Duodenal mucosa (tissue), 2 donors: ENCODE data around the gene FAM117A.

ENCODE experiments used
- H3K27ac ChIP-seq: one replicate; pipeline ENCODE4 v1.7.0; 2013; ENCODE audit warnings: low read depth, low read length
- H3K27me3 ChIP-seq, 2 donors: one replicate each; pipeline ENCODE4 v1.7.0; 2013; ENCODE audit warnings: low read length in 2 of 2, control low read depth in 1 of 2; ENCODE audit not compliant: insufficient read depth in 2 of 2, control insufficient read depth in 1 of 2
- H3K36me3 ChIP-seq, 2 donors: one replicate each; pipeline ENCODE4 v1.7.0; 2013; ENCODE audit warnings: low read length in 2 of 2, control low read depth in 1 of 2; ENCODE audit not compliant: insufficient read depth in 2 of 2, control insufficient read depth in 1 of 2
- H3K4me1 ChIP-seq, 2 donors: one replicate each; pipeline ENCODE4 v1.7.0; 2013; ENCODE audit warnings: low read length in 2 of 2, control low read depth in 1 of 2; ENCODE audit not compliant: insufficient read depth in 2 of 2, control insufficient read depth in 1 of 2
- H3K4me3 ChIP-seq, 2 donors: one replicate each; pipeline ENCODE4 v1.7.0; 2013; ENCODE audit warnings: low read length in 2 of 2, low read depth in 1 of 2
- H3K9ac ChIP-seq, 2 donors: one replicate each; pipeline ENCODE4 v1.7.0; 2013; ENCODE audit warnings: low read length in 2 of 2, low read depth in 1 of 2
- H3K9me3 ChIP-seq, 2 donors: one replicate each; pipeline ENCODE4 v1.7.0; 2013; ENCODE audit warnings: low read length in 2 of 2, control low read depth in 1 of 2; ENCODE audit not compliant: control insufficient read depth in 1 of 2

FAM117A gene

DNA sequence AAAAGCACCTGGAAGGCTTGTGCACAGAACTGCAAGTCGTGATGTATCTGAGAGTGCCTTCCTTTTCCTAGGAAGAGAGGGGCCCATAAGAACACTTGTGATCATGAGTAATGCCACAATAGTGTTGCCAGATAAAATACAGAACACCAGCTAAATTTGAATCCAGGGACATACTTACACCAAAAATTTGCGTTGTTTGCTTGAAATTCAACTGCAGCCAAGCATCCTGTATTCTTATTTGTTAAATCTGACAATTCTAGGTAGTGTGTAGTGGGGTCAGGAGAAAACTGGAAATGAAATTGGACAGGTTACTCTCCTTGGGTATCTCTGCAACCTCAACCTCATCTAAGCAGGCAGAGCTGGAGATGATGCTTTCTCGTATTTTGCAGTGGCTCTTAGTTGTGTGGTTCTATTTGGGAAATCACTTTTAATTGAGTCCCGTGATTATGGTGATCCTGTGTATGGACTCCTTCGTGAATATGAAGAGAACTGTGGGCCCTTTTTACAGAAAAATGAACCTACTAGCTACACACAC, 68.2 kb downstream of the FAM117A start:
- Histone ChIP-seq H3K4me1 (peaks cover 0 to 5% of the 10 kb centered on the region in 2 donors), H3K4me3 (no peak overlapping the region), H3K36me3 (peaks cover 8 to 14% of the 10 kb centered on the region in 2 donors), H3K9me3 (no peaks in the 10 kb centered on the region), H3K9ac (no peak overlapping the region), H3K27ac (no peak overlapping the region), H3K27me3 (peaks cover 0 to 2% of the 10 kb centered on the region in 2 donors)

DNA sequence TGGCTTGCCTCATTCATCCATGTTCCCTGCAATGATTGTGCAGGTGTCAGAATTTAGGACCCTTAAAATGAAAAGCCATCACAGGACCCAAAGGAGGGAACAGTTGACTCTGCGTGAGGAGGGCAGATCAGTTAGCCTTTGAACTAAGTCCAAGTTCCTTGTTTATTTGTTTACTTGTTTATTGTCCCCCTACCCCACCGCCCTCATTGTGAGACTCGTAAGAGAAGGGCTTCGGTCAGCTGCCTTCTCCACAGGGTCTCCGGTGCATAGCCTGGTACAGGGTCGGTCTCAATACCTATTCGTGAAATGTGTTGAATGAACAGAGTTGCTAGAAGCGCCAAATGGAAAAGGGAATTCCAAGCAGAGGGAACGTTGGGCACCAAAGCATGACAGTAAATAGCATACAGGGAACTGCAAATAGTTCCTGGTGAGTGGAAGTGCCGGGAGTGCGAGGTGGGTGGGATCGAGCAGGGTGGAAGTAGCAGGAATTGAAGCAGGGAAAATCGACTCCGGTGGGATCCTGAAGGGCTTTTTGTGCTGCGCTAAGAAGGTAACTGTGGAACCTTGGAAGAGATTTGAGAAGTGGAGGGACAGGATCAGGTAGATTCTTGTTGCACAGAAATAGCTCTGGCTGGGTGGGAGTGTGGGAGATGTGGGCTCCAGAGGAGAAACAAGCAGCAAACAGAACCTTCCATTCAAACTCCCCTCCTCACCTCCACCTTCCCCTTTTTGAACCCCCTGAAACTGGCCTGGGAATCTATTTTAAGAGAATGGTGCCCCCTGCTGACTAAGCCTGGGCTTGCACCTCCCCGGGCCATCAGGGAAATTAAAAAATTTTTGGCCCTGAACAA, 68.9 kb downstream of the FAM117A start:
- H3K4me1 ChIP-seq = peaks cover 0 to 5% of the 10 kb centered on the region in 2 donors
- H3K27me3 ChIP-seq = peaks cover 0 to 2% of the 10 kb centered on the region in 2 donors
- no peak overlapping the region for H3K27ac ChIP-seq
- no peaks in the 10 kb centered on the region for H3K9me3 ChIP-seq
- H3K4me3 ChIP-seq = no peak overlapping the region
- H3K36me3 ChIP-seq = peaks cover under 1 to 7% of the 10 kb centered on the region in 2 donors
- no peak overlapping the region for H3K9ac ChIP-seq

DNA sequence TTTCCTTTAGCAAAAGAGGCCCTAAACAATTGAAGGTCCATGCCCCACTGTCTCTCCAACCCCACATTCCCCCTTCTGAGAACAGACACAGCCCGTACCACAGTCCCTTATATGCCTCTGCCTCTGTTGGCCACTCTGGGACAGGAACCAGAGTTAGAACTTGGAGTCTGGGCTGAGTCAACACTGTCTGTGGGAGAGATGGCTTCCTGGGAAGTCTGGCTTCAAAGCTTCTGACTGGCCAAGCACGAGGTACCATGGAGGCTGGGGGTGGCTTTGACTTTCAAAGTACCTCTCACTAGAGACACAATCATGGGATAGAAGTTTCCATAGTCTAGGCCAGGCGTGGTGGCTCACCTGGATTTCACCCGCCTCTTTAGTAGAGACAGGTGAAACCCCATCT, 71.2 kb downstream of the FAM117A start:
- H3K27me3 ChIP-seq = peaks cover 0 to 2% of the 10 kb centered on the region in 2 donors
- H3K9ac ChIP-seq = no peak overlapping the region
- H3K36me3 ChIP-seq = no peaks in the 10 kb centered on the region
- no peaks in the 10 kb centered on the region for H3K9me3 ChIP-seq
- no peak overlapping the region for H3K4me3 ChIP-seq
- no peak overlapping the region for H3K27ac ChIP-seq
- H3K4me1 ChIP-seq = peaks cover 0 to 8% of the 10 kb centered on the region in 2 donors

DNA sequence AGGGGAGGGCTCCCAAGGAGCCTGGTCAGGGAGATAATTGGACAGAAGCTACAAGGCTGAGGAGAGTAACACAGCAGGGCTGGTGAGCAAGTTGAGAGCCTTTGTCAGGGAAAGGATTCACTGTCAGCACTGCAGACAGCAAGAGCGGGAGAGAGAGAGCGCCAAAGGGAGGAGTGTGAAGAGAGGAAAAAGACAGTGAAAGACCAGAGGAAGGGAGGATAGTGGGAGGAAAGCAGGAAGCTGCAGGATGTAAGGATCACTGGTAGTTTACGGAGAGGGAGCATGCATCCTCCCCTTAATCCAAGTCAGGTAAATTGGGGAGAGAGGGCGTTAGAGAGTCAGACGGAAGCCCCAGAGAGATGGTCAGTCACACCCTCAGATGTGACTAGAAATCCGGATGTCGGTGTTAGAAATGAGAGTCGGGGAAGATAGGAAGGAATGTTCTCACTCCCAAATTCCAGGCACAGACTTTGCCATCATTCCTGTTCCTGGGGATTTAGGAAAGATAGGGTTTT, 72.2 kb downstream of the FAM117A start:
- Histone ChIP-seq H3K36me3 (no peaks in the 10 kb centered on the region), H3K9me3 (no peaks in the 10 kb centered on the region), H3K4me3 (no peak overlapping the region), H3K9ac (no peak overlapping the region), H3K27ac (peak overlapping the region; percentile 26), H3K27me3 (peaks cover 0 to 2% of the 10 kb centered on the region in 2 donors), H3K4me1 (peaks cover 0 to 8% of the 10 kb centered on the region in 2 donors)

DNA sequence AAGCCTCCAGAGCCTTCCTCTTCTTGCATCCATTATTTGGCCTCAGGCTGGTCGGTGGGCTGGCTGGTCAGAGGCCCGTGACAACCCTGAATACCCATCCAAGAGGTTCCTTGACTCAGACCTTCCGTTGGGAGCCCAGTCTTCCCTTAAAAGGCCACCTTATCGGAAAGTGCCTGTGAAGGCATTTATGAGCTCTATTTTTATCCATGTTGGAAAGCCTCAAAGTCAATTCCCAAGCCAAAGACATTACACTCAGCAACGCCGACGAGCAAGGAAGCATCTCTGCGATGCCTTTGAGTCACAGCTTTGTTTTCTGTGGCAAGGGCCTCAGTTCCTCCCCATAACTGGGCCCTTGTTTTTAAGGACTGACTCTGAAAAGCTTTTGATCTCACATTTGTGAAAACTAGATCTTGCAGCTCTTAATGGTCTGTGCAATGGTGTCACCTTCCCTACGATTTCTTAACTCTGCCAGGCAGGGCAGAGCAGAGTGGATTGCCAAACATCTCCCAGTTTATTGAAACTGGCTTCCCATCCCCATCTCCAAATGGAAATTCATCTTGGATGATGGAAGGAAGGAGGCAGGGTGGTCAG, 72.8 kb downstream of the FAM117A start:
- no peak overlapping the region for H3K9ac ChIP-seq
- peaks cover 0 to 8% of the 10 kb centered on the region in 2 donors for H3K4me1 ChIP-seq
- H3K36me3 ChIP-seq = no peaks in the 10 kb centered on the region
- H3K4me3 ChIP-seq = no peak overlapping the region
- no peaks in the 10 kb centered on the region for H3K9me3 ChIP-seq
- H3K27me3 ChIP-seq = peaks cover 0 to 2% of the 10 kb centered on the region in 2 donors
- H3K27ac ChIP-seq = peak overlapping the region; percentile 26

DNA sequence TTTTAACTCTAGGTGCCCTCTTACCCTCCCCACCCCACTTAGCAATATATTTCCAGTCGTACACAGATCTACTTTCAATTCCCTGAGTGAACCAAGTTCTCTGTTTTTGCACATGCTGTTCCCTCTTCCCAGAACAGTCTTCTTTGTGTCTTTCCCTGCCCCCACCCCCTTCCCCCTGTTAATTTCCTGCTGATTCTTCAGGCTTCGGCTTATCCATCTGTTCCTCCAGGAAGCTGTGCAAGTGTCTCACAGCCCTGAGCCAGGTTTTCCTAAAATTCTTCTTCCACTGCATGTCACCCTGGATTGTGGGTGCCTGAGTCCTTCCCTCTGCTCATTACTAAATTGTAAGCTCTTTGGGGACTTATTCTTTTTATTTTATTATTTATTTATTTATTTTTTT, 73.7 kb downstream of the FAM117A start:
- no peaks in the 10 kb centered on the region for H3K9me3 ChIP-seq
- no peaks in the 10 kb centered on the region for H3K36me3 ChIP-seq
- H3K4me1 ChIP-seq = peaks cover 0 to 8% of the 10 kb centered on the region in 2 donors
- H3K27me3 ChIP-seq = peaks cover 0 to 2% of the 10 kb centered on the region in 2 donors
- no peak overlapping the region for H3K4me3 ChIP-seq
- no peak overlapping the region for H3K9ac ChIP-seq
- H3K27ac ChIP-seq = no peak overlapping the region

DNA sequence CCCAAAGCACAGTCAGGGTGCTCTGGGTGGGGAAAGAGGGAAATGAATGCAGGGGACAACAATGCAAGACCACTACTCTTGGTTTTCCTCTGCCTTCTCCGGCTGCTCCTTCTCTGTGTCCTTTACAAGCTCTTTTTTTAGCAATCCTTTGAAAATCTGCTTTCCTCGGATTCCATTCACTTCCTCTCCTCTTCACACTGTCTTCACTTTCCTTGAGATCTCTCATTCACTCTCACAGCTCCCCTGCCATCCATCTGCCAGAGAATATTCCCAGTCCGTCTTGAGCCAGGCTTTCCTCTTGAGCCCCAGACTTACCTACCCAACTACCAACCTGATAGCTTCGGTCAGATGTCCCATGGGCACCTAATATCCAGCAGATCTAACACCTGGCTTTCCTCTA, 75.1 kb downstream of the FAM117A start:
- H3K4me1 ChIP-seq = peaks cover 0 to 3% of the 10 kb centered on the region in 2 donors
- no peaks in the 10 kb centered on the region for H3K36me3 ChIP-seq
- no peak overlapping the region for H3K9ac ChIP-seq
- no peak overlapping the region for H3K4me3 ChIP-seq
- H3K9me3 ChIP-seq = no peaks in the 10 kb centered on the region
- H3K27ac ChIP-seq = no peak overlapping the region
- peaks cover 0 to 2% of the 10 kb centered on the region in 2 donors for H3K27me3 ChIP-seq

DNA sequence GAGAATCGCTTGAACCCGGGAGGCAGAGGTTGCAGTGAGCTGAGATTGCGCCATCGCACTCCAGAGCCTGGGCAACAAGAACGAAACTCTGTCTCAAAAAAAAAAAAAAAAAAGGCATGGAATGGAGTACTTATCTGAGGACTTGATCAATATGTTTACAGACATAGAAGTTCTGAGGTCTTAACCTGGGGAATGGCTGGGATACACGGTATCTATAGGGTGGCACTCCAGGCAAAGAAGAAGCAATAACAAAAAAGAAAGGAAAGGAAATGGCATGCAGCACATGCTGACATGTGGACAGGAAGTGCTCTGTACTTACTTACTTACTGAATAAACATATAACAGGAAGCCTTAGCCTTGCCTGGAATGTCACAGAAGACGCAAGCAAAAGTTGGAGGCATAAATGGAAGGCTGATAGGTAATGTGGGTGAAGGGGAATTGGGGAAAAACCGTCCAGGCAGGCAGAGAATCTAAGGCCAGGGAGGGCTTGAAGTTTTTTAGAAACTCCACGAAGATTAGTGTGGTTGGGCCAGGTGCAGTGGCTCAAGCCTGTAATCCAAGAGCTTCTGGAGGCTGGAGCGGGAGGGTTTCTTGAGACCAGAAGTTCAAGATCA, 75.9 kb downstream of the FAM117A start:
- Histone ChIP-seq H3K4me1 (peaks cover 0 to 3% of the 10 kb centered on the region in 2 donors), H3K9ac (no peak overlapping the region), H3K27me3 (peaks cover 0 to 2% of the 10 kb centered on the region in 2 donors), H3K4me3 (peak overlapping the region in 1 of 2 donors; percentile 40), H3K36me3 (no peaks in the 10 kb centered on the region), H3K9me3 (no peaks in the 10 kb centered on the region), H3K27ac (no peak overlapping the region)

DNA sequence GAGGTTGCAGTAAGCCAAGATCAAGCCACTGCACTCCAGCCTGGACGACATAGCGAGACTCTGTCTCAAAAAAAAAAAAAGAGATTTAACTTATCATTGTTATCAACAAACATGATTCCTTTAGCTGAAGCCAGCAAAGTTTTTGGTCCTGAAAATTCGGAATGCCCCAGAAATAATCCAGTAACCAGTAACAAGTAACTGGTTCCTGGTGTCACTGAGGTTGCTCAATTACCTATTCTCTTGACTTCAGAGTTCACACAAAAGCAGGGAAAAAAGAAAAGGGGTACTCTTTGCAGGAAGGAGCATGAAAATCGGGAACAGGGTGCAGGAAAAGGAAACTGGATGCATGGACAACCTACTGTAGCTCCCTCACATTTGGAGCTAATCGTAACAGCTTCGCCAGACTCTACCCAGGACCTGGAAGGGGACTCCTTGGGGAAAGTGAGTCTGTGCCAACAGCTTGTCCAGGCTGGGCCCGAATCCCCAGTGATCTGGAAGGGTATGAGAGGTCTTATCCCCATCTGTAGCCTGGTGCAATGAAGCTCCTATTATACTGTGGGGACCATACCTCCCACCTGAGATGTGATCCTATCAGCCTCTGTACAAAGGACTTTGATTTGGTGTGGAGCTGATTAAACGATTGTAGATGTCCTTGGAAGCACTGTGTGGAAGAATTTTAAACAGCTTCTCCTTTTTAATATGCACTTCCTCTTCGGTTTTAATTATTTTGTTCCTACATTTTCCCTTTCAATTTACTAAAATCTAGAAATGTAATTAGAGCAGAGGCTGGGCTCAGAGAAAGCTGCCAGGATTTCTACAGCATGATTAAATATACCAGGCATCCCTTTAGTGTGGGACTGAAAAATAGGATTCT, 82.6 kb downstream of the FAM117A start:
- Histone ChIP-seq H3K4me3 (no peak overlapping the region), H3K9ac (no peak overlapping the region), H3K27ac (no peak overlapping the region), H3K9me3 (no peaks in the 10 kb centered on the region), H3K27me3 (no peaks in the 10 kb centered on the region), H3K36me3 (no peaks in the 10 kb centered on the region), H3K4me1 (peaks cover 8% of the 10 kb centered on the region in 2 donors)
